ENCODE data around the gene RAET1E.
"Not testable (repeated sequence)": the region's sequence is repeated elsewhere in the genome, so short reads cannot be mapped to it uniquely, and the experiment has no call there.

Gene RAET1E, protein sequence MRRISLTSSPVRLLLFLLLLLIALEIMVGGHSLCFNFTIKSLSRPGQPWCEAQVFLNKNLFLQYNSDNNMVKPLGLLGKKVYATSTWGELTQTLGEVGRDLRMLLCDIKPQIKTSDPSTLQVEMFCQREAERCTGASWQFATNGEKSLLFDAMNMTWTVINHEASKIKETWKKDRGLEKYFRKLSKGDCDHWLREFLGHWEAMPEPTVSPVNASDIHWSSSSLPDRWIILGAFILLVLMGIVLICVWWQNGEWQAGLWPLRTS

GRCh38 chr6:149897855-149898744, at the start of gene RAET1E:
Gene RAET1E, minus strand, starts transcription at chr6:149898113. Its CDS starts 7,212 bp downstream, at chr6:149890901.
- no peak for DNase-seq (ENCODE audit: low read depth in 2 of 2)

GRCh38 chr6:149947533-149947932, 49.6 kb upstream of the RAET1E start:
- DNase-seq (ENCODE audit: low read depth in 2 of 2): not testable (repeated sequence)

DNA sequence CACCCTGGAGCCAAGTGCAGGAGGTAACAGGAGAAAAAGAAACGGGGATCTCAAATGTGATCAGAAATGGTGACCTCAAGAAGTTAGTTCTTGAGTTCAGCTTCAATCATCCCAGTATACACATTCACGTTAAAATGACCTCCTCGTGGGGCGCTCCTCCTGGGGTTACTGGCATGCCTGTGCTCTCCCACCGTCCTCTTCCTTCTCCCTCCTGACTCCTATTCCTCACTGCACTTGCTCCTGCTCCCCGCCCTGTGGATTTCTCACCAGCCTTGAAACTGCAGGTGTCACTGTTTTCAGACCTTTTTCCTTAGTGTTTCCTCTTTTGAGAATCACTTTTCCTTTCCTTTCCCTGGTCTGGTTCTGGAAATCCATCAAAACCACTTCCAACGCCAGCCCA, 48.7 kb upstream of the RAET1E start:
- not testable (repeated sequence) for DNase-seq (ENCODE audit: low read depth in 2 of 2)

DNA sequence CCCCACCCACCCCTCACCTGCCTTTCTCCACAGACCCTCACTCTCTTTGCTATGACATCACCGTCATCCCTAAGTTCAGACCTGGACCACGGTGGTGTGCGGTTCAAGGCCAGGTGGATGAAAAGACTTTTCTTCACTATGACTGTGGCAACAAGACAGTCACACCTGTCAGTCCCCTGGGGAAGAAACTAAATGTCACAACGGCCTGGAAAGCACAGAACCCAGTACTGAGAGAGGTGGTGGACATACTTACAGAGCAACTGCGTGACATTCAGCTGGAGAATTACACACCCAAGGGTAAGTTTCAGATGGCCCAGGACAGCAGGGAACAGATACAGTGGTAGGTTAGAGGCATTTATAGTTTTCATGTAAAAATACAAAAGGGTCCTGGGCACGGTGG, 47.4 kb upstream of the RAET1E start:
- not testable (repeated sequence) for DNase-seq (ENCODE audit: low read depth in 2 of 2)

DNA sequence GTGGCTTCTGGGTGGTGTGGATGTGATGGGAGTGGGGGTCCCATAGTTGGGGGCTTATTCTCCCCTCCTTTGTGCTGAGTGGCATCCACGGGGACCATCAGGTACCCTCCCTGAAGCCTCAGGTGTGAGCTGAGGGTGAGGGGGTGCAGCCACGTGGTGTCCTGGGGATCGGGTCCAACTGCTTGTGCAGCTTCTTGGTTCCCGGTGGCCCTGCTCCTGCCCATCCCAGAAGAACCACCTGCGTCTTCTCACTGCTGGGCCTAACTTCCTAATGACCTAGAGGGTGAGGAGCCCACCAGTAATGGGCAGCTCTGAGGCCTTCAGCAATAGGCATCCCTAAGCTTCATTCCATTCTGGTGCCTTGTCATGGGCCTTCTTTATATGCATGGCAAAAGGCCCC, 45.4 kb upstream of the RAET1E start:
- not testable (repeated sequence) for DNase-seq (ENCODE audit: low read depth in 2 of 2)

DNA sequence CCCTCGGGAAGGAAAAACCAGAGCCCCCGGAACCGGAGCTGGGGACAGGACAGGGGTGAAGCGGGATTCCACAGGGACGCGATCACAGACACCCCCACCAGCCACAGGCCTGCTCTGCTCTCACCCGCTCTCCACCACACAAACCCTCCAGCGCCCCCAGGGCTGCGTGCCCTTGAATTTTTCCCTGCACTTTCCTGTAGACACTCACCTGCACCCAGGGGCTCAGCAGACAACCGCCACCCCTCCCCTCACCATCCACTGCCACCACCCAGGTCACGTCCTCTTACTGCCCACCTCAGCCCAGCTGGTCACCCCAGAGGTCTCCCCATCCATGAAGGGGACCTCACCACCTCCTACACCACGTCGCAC, 44.5 kb upstream of the RAET1E start:
- DNase-seq (ENCODE audit: low read depth in 2 of 2): no peak

DNA sequence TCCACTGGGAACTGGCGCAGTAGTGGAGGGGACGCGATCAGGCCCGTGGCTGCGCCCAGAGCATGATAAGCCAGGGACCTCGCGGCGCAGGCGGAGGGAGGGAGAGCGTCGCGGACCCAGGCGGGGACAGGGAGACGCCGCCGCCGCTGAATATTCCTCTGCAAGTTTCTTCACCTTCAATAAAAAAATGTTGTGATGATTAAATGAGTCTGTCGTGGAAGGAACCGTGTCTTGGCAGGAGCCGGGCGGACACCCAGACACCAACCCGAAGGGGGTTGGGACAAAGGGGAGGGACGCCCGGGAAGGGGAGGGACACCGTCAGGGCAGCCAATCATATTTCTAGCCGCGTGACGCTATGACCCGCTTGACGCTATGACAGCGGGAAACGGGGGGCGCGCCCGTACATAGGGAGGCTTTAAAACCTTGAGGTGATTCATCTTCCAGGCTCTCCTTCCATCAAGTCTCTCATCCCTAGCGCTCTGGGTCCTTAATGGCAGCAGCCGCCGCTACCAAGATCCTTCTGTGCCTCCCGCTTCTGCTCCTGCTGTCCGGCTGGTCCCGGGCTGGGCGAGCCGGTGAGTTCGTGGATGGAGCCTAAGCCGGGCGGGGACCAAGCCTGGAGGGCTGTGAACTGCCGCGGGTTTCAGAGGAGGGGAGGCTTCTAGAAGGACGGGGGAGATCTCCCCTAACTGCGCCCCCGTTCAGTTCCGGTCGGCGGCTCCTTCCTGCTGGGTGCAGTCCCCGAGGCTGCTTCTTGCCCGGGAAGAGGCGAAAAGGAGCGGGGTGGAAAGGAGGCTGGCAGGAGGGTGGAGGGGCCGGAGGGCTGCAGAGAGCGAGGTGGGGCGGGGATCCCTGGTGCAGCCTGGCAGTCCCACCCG, 43.9 kb upstream of the RAET1E start, which contains the start of gene ULBP2:
ULBP2 (plus strand) TSS at position 432 of the 878 bp plus-strand sequence; CDS start at position 491, 59 bp downstream.
- peak; percentile 73 to 76 for DNase-seq (ENCODE audit: low read depth in 2 of 2)

DNA sequence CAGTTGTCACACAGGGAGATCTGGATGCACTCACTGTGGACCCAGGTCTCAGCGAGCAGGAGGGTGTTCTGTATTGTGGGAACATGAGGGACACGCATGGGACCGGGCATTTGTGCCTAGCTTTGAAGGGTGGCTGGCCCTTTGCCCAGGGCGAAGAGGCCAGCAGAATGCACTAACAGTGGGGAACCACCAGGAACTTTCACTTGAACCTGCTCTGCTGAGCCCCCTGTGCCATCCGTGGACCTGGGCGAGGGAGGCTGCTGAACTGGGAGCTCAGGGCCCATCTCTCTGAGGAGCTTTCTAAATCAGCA, 42.7 kb upstream of the RAET1E start:
- no peak for DNase-seq (ENCODE audit: low read depth in 2 of 2)

GRCh38 chr6:149939909-149940671, 42.2 kb upstream of the RAET1E start:
- no peak for DNase-seq (ENCODE audit: low read depth in 2 of 2)

GRCh38 chr6:149939356-149939648, 41.4 kb upstream of the RAET1E start:
- DNase-seq (ENCODE audit: low read depth in 2 of 2): no peak

DNA sequence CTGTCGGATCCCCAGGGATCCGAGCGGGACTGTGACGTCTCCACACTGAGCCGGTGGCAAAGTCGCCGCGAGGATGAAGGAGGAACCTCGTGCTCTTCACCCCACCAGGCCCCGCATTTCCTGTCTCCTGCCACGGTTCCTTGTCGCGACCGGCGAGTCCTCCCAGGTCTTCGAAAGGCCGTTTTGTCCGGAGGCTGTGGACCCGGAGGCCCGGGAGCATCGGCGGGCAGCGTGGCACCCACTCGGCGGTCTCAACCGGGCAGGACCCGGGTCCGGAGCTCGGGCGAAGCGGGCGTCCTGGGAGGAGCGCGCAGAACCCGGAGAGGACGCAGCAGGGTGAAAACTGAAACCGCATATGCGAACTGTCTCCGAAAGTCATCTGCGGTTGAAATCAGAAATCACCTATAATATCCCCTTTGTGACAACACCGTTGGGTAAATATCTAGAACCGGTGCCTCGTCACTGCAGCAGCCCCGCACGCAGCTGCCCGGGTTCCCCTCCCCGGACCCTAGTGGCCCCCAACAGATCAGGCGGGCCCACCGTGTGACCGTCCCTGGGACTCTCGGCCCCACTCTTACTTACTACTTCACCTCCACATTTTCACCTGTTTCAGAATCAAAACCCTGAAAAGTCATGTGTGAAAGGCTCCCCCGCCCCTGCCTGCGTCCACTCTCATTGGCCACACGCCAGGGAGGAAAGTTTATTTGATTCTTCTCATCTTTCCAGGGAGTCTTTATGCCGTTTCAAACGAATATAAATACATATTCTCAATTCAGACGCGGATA, 40.9 kb upstream of the RAET1E start:
- DNase-seq (ENCODE audit: low read depth in 2 of 2): no peak

GRCh38 chr6:149938013-149938570, 40.2 kb upstream of the RAET1E start:
- not testable (repeated sequence) for DNase-seq (ENCODE audit: low read depth in 2 of 2)

DNA sequence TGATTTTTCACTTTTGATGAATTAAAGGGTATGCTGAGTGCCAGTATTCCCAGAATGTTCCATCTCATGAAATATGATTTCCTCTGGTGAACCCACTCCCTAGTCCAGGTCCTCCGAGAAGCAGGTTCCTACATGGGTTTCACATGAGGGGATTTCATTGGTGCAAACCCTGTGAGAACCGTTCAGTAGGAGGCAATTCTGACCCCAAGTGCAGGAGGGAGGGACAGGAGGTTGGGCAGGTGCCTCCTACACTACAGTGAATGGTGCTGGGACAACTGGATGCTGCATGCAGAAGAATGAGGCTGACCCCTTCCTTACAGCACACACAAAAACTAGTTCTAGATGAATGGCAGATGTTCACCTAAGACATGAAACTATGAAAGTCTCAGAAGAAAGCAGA, 38.8 kb upstream of the RAET1E start:
- DNase-seq (ENCODE audit: low read depth in 2 of 2): no peak

DNA sequence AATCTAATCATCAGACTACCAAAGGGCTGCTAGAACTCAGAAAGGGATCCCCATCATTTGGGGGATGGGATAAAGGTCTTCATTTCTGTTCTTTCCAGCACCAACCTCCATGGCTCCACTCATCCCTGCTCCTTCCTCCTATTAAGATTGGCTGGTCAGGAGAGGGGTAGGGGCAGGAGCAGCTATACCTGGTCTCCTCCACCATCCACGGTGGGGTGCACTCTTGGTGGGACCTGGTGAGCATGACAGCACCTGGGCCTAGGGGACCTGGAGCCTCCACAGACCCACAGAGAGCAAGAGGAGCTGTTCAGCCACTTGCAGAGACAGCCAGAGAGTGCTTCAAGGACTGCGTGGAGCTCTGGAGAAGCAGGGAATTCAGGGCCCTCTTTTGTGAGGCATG, 37.8 kb upstream of the RAET1E start:
- no peak for DNase-seq (ENCODE audit: low read depth in 2 of 2)

- DNase-seq (ENCODE audit: low read depth in 2 of 2): no peak
These were observed 37.3 kb upstream of the RAET1E start for GRCh38 chr6:149935246-149935645.

DNA sequence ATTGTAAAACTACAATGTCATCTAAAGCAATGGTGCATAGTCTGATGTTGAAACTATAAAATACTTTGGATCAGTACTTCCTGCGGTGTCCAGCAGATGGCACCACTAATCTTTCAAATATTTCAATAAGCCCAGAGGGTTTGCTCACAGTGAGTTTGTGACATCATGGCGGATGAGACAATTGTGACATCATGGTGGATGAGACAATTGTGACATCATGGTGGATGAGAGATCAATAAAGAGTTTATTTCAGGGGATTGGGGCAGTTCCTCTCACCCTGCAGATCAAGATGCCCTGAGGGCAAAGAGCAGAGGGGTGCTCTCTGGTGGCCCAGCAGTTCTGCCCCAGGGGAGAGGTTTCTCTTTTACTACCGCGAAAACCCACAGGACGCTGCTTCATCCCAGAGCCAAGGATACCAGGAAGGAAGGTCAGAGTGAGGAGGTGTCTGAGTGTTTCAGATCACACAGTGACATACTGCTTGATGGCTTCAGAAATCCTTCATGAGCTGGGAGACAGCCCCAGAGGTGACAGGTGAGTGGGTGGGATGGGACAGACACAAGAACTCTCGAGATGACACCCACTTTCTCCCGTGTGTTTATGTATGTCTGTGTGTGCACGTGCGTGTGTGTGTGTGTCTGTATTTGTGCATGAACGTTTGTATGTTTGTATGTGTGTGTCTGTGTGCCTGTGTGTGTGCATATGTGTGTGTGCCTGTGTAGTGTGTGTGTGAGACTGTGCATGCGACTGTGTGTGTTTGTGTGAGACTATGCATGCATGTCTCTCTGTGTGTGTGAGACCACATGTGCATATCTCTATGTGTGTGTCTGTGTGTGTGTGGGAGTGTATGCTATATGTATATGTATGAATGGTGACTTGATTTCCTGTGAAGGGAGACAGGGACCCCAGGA, 36.6 kb upstream of the RAET1E start:
- DNase-seq (ENCODE audit: low read depth in 2 of 2): peak; percentile 52 to 61

GRCh38 chr6:149933461-149933860, 35.5 kb upstream of the RAET1E start:
- no peak for DNase-seq (ENCODE audit: low read depth in 2 of 2)

DNA sequence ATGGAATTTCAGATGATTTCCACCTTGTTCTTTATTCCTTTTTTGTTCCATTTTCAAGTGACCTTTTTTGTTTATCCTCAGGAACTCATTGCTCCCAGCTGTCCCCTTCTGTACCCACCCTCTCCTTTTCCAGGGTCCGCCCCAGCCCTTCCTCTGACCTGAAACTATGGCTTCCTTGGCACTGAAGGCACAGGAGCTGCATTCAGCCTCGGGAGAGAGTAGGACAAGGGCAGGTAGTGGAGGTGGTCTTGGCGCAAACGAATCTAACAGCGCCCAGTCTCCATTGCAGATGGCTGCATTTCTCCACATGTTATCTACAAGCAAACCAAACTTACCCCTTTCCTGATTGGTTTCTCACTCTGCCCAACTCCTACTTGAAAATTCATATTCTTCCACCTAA, 35.1 kb upstream of the RAET1E start:
- DNase-seq (ENCODE audit: low read depth in 2 of 2): no peak

- DNase-seq (ENCODE audit: low read depth in 2 of 2): no peak
These were observed 33.6 kb upstream of the RAET1E start for GRCh38 chr6:149931501-149931900.
